T-helper 2 cell treated with Interferon-gamma antibody and Interleukin-4, amounts not matched to agents 100 ng/mL and 5 ng/mL, for 36 hours (primary cell): ENCODE measurements around the gene ABHD5. TPM values are rescaled to one million over a fixed set of nuclear protein-coding genes. Genes with fewer than 3 reads are reported as not detected.

Experiments
- intact Hi-C: fragments of 100-400 bp; cut with micrococcal nuclease; formaldehyde crosslinking; loops from one replicate; pipeline ENCODE4 v1.15.1; 2023
- total RNA-seq: library from RNA; stranded (reverse); gene quantifications from 2 replicates; pipeline ENCODE4 v1.2.3, GENCODE V29; 2022

ABHD5 gene
- total RNA-seq, 1 donor from 2014 or later, result 13.5 TPM

- intact Hi-C loops, result no loop called here
Observed at GRCh38 chr3:43685921-43686320, 4.8 kb upstream of the ABHD5 start.

DNA sequence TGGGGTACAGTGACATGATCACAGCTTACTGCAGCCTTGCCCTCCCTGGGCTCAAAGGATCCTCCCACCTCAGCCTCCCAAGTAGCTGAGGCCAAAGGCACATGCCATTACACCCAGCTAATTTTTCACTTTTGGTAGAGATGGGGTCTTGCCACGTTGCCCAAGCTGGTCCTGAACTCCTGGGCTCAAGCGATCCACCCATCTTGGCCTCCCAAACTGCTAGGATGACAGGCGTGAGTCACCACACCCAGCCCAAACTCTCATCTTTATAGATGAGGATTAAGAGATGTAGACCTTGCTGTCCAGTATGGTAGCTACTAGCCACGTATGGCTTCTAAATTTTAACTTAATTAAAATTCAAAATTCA lies 4.4 kb upstream of the ABHD5 start:
- intact Hi-C loops, result no loop called here

- intact Hi-C loops, result no loop called here
Observed at GRCh38 chr3:43686700-43687498, 3.8 kb upstream of the ABHD5 start.

- intact Hi-C loops, result no loop called here
Observed at GRCh38 chr3:43687499-43687811, 3.3 kb upstream of the ABHD5 start.

DNA sequence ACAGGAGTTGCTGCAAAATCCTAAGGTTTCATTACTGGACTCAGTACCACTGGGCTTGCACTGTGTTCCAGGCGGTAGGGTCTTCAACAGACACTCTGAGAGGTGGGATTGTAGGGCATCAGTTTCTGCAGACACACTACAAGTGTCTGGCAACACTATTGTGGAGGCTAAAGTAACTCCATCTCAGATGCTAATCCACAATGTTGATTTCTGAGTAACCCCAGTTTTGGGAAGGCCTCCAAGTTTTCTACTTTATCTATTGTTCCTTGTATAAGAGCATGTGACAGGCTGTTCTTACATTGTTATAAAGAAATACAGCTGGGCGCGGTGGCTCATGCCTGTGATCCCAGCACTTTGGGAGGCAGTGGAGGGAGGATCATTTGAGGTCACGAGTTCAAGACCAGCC lies 2.5 kb upstream of the ABHD5 start:
- intact Hi-C loops, result no loop called here

DNA sequence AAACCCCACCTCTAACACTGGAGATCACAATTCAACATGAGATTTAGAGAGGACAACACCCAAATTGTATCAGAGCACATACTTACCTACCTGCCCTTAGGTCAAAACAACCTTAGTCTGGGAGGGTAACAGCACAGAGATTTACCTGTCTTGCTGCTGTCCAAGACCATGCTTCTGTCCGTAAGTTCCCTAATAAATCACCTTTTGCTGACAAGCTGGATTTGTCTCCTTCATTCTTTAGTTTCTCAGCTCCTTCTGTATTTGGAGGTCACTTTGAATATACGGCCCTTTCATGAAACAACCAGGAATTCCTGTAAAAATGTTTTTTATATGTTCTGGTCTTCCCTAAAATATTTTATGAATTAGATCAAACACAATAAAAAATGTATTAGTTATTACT lies 1.6 kb upstream of the ABHD5 start:
- intact Hi-C loops, result no loop called here

GRCh38 chr3:43689766-43690399 lies 855 bp upstream of the ABHD5 start:
- intact Hi-C loops, result loop anchor here (1.0 to 2.0 kb wide), 3 partner anchors 68 to 467 kb away; partner anchors contain the start of genes ANO10 and SNRK

GRCh38 chr3:43691120-43691995 lies 620 bp downstream of the ABHD5 start:
- intact Hi-C loops, result loop anchor here (2.0 kb wide), 1 partner anchor 405 kb away; the partner anchor contains the start of gene SNRK

- intact Hi-C loops, result no loop called here
Observed at GRCh38 chr3:43692085-43692855, 1.5 kb downstream of the ABHD5 start.

- intact Hi-C loops, result no loop called here
Observed at GRCh38 chr3:43692971-43693370, 2.2 kb downstream of the ABHD5 start.

GRCh38 chr3:43693594-43693993 lies 2.9 kb downstream of the ABHD5 start:
- intact Hi-C loops, result no loop called here

DNA sequence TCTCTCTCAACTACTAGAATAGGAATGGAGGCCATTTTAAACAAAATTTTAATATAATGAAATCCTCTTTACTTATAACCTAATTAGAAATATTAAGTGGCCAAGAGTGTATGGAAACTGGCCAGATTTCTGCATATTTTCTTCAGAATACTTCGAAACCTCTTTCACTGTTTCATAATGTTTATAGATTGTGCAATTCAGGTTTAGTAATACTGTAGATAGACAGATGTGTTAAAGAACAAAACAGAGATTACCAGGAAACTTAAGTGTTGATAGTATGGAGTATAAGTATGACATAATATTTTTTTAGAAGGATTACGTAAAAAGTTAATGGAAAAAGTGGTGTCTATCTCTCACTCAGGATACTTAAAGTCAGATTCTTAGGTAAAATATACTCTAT lies 4.7 kb downstream of the ABHD5 start:
- intact Hi-C loops, result no loop called here

DNA sequence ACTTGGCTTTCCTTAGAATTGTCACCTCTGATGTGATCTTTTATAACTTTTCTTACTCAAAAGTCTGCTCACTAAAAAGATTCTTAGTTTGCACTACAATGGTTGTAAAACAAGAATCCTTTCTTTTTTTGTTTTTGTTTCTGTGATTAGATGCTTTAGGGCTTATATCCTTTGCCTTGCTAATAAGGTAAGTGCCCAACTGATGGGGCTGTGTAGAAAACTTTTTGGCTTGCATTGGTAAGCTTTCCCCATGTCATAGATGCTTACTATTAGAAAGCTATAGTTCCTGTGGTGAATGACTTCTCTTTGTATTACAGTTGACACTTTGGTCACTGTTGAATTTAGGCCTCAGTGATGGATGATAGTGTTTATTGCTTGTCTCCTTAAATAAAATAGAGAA lies 5.1 kb downstream of the ABHD5 start:
- intact Hi-C loops, result no loop called here

GRCh38 chr3:43696441-43696840 lies 5.7 kb downstream of the ABHD5 start:
- intact Hi-C loops, result no loop called here

DNA sequence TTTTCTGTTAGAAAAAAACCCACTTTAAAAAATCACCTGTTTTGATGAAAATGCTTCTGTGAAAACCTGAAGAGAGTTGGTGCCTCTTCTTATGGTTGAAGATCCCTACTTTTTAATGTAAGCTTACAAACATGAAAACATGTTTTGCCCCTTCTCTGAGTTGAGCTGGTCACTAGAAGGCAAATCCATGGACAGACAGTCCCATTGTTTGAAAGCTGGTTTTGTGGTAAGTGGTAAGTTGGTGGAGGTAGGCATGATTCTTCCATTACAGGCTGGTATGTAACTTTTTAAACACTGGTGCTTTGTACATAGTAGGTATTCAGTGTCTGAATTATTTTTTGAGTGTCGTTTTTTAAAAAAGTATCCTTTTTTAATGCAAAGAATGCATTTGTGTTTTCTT lies 6.1 kb downstream of the ABHD5 start:
- intact Hi-C loops, result no loop called here

DNA sequence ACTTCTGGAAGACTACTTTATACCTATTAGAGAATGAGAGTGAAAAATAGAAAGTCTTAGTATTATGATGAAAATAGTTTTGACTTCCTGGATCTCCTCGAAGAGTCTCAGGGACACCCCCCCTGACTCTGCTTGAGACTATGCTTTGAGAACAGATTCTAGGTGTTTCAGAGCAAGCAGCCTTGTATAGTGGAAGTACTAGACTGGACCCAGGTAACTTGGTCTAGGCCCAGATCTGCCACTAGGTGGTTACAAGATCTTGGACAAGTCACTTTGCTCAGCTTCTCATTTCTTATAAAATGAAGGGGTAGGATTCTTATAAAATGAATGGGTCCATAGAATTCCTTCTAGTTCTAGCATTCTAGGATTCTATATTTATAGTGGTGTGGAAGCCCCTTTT lies 9.1 kb downstream of the ABHD5 start:
- intact Hi-C loops, result no loop called here

- intact Hi-C loops, result no loop called here
Observed at GRCh38 chr3:43704697-43705096, 14.0 kb downstream of the ABHD5 start.

DNA sequence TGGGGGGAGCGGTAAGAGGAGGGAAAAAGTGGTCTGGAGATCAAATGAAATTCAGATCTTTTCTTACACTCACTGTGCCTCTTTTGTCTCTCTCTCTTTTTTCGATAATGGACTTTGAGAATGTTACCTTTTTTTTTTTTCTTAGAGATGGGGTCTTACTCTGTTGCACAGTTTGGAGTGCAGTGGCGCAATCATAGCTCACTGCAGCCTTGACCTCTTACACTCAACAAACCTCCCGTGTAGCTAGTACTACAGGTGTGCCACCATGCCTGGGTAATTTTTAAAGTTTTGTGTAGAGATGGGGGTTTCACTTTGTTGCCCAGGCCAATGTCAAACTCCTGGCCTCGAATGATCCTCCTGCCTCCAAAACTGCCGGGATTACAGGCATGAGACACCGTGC lies 15.6 kb downstream of the ABHD5 start:
- intact Hi-C loops, result no loop called here

GRCh38 chr3:43707266-43707665 lies 16.5 kb downstream of the ABHD5 start:
- intact Hi-C loops, result no loop called here

DNA sequence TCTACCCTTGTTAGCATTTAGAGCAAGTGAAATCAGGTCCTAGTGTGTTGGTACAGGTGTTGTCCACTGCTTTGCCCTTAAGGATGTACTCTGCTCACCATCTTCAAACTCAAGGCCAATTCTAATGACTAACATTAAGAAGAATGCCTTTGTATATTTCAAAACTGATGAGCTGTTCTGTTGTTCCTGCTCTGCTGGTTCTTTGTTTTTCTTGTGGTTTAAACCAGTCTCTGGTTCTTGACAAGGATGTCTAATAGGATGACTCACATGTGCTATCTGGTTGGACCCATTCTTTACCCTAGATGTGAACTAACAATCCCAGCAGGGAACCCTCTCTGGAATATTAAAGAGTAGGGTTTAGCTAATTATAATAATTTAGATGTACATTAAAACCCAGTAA lies 17.3 kb downstream of the ABHD5 start:
- intact Hi-C loops, result no loop called here

DNA sequence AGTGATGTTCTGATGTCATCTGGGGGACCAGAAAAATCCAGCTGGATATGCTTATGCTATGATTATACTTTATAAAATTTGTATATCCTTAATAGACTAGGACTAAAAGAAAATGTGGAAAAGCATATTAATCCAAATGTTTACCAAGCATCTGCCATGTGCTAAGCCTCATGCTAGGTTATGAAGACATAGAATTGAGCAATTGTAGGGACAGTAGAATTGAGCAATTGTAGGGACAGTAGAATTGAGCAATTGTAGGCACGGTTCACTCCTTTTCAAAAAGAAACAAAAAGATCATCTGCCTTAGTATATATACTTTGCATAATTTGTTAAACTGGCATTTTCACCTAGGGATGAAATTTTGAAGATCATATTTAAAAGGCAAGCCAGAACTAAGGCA lies 18.3 kb downstream of the ABHD5 start:
- intact Hi-C loops, result no loop called here
